Neural cell (in vitro differentiated cells): ENCODE measurements around the gene DNAL4. TPM values are rescaled to one million over a fixed set of nuclear protein-coding genes. Genes with fewer than 3 reads are reported as not detected.

Source experiments
- H2AFZ ChIP-seq: fragments of 200-600, 300-800 bp; sonication (generic), shearing (Covaris generic); 2 replicates; pipeline ENCODE4 v1.6.0; 2014; ENCODE audit warnings: low read depth, mild to moderate bottlenecking, antibody characterized with exemption, low read length, moderate library complexity
- H3F3A ChIP-seq: fragments of 200-600 bp; shearing (Covaris generic); 2 replicates; pipeline ENCODE4 v1.6.1; 2016; ENCODE audit warnings: mild to moderate bottlenecking, moderate library complexity, mixed read lengths, antibody characterized with exemption, low read length; ENCODE audit not compliant: insufficient read depth, poor library complexity, severe bottlenecking
- H3K27ac ChIP-seq: fragments of 200-600, 300-800 bp; sonication (generic), shearing (Covaris generic); 2 replicates; pipeline ENCODE4 v1.5.1; 2014; ENCODE audit warnings: mild to moderate bottlenecking, low read length, moderate library complexity
- H3K27me3 ChIP-seq: fragments of 300-800, 200-600 bp; sonication (generic), shearing (Covaris generic); 2 replicates; pipeline ENCODE4 v1.6.0; 2014; ENCODE audit warnings: mild to moderate bottlenecking, low read depth, low read length, moderate library complexity; ENCODE audit not compliant: insufficient read depth
- H3K36me3 ChIP-seq: fragments of 300-800, 200-600 bp; sonication (generic), shearing (Covaris generic); 2 replicates; pipeline ENCODE4 v1.5.1; 2014; ENCODE audit warnings: mild to moderate bottlenecking, antibody characterized with exemption, low read length, moderate library complexity; ENCODE audit not compliant: insufficient read depth
- H3K4me2 ChIP-seq: fragments of 300-800, 200-600 bp; sonication (generic), shearing (Covaris generic); 2 replicates; pipeline ENCODE4 v1.6.0; 2014; ENCODE audit warnings: mild to moderate bottlenecking, low read length
- H3K4me3 ChIP-seq: fragments of 300-800, 200-600 bp; sonication (generic), shearing (Covaris generic); 2 replicates; pipeline ENCODE4 v1.5.1; 2014; ENCODE audit warnings: mild to moderate bottlenecking, low read length, moderate library complexity
- H3K79me2 ChIP-seq: fragments of 200-600 bp; shearing (Covaris generic); replicated peaks from 2 replicates; pipeline ENCODE4 v1.6.0; 2014; ENCODE audit warnings: mild to moderate bottlenecking, low read length, moderate library complexity; ENCODE audit not compliant: insufficient read depth
- H3K9ac ChIP-seq: fragments of 300-800, 200-600 bp; sonication (generic), shearing (Covaris generic); 2 replicates; pipeline ENCODE4 v1.6.1; 2016; ENCODE audit warnings: mild to moderate bottlenecking, low read length, mixed read lengths
- H3K9me2 ChIP-seq: fragments of 200-600 bp; shearing (Covaris generic); 2 replicates; pipeline ENCODE4 v1.6.1; 2016; ENCODE audit warnings: mild to moderate bottlenecking, low read length, mixed read lengths; ENCODE audit not compliant: insufficient read depth
- H3K9me3 ChIP-seq: fragments of 200-600, 300-800 bp; sonication (generic), shearing (Covaris generic); 2 replicates; pipeline ENCODE4 v1.6.1; 2016; ENCODE audit warnings: mild to moderate bottlenecking, mixed run types, low read length, moderate library complexity, mixed read lengths
- H4K20me1 ChIP-seq: fragments of 200-600 bp; shearing (Covaris generic); 2 replicates; pipeline ENCODE4 v1.6.1; 2016; ENCODE audit warnings: mild to moderate bottlenecking, mixed run types; ENCODE audit not compliant: insufficient read depth
- EP300 ChIP-seq: fragments of 450-650 bp; conservative IDR thresholded peaks from 2 replicates; pipeline ENCODE4 v1.6.1; 2014; ENCODE audit warnings: antibody characterized with exemption, mild to moderate bottlenecking, moderate library complexity; ENCODE audit not compliant: poor library complexity, severe bottlenecking
- EZH2 ChIP-seq: fragments of 200-600, 300-800 bp; shearing (Covaris generic), sonication (generic); IDR thresholded peaks from 2 replicates; pipeline ENCODE4 v1.6.1; 2014; ENCODE audit warnings: antibody characterized with exemption, low read length, borderline replicate concordance, mild to moderate bottlenecking; ENCODE audit not compliant: insufficient read depth, poor library complexity, severe bottlenecking
- MXI1 ChIP-seq: fragments of 450-650 bp; conservative IDR thresholded peaks from 2 replicates; pipeline ENCODE4 v1.6.1; 2014; ENCODE audit warnings: antibody characterized with exemption, mild to moderate bottlenecking; ENCODE audit not compliant: poor library complexity, severe bottlenecking
- POLR2AphosphoS5 ChIP-seq: IDR thresholded peaks from 2 replicates; pipeline ENCODE4 v1.6.1; 2012
- RAD21 ChIP-seq: fragments of 450-650 bp; conservative IDR thresholded peaks from 2 replicates; pipeline ENCODE4 v1.6.1; 2014; ENCODE audit warnings: antibody characterized with exemption, mild to moderate bottlenecking, moderate library complexity
- REST ChIP-seq: IDR thresholded peaks from 2 replicates; pipeline ENCODE4 v1.6.1; 2012; ENCODE audit warnings: borderline replicate concordance
- SMC3 ChIP-seq: fragments of 450-650 bp; conservative IDR thresholded peaks from 2 replicates; pipeline ENCODE4 v1.6.1; 2014; ENCODE audit warnings: antibody characterized with exemption, mild to moderate bottlenecking, moderate library complexity; ENCODE audit not compliant: poor library complexity
- TAF1 ChIP-seq: IDR thresholded peaks from 2 replicates; pipeline ENCODE4 v1.6.1; 2012; ENCODE audit warnings: low read depth
- polyA plus RNA-seq: library from polyadenylated mRNA; depleted of rRNA; stranded (reverse); fragments of >200 nt; gene quantifications from 2 replicates; pipeline ENCODE4 v1.2.3, GENCODE V29; 2014
- TF ChIP-seq, protein P1 (sequence below): fragments of 450-650 bp; IDR thresholded peaks from 2 replicates; pipeline ENCODE4 v1.5.1; 2014; ENCODE audit warnings: antibody characterized with exemption, mild to moderate bottlenecking, moderate library complexity; ENCODE audit not compliant: poor library complexity, severe bottlenecking

DNAL4 gene
- polyA plus RNA-seq, 1 donor from 2014 or later, result 95.0 TPM

GRCh38 chr22:38750104-38750503 is 43.8 kb downstream of the DNAL4 start:
- H3K4me3 ChIP-seq, result no peak overlapping the region
- H3K4me2 ChIP-seq, result no peak overlapping the region
- no peak overlapping the region for H3K27ac ChIP-seq
- H3K9me2 ChIP-seq, result no peaks in the 10 kb centered on the region
- peaks cover 22% of the 10 kb centered on the region for H3K79me2 ChIP-seq
- H4K20me1 ChIP-seq, result no peaks in the 10 kb centered on the region
- H2AFZ ChIP-seq, result no peak overlapping the region
- H3K9me3 ChIP-seq, result no peaks in the 10 kb centered on the region
- no peaks in the 10 kb centered on the region for H3F3A ChIP-seq
- no peaks in the 10 kb centered on the region for H3K27me3 ChIP-seq
- H3K36me3 ChIP-seq, result no peaks in the 10 kb centered on the region
- no peak for TF ChIP-seq EZH2
- no peak for TF ChIP-seq MXI1
- TF ChIP-seq EP300, result no peak
- TF ChIP-seq, protein P1, sequence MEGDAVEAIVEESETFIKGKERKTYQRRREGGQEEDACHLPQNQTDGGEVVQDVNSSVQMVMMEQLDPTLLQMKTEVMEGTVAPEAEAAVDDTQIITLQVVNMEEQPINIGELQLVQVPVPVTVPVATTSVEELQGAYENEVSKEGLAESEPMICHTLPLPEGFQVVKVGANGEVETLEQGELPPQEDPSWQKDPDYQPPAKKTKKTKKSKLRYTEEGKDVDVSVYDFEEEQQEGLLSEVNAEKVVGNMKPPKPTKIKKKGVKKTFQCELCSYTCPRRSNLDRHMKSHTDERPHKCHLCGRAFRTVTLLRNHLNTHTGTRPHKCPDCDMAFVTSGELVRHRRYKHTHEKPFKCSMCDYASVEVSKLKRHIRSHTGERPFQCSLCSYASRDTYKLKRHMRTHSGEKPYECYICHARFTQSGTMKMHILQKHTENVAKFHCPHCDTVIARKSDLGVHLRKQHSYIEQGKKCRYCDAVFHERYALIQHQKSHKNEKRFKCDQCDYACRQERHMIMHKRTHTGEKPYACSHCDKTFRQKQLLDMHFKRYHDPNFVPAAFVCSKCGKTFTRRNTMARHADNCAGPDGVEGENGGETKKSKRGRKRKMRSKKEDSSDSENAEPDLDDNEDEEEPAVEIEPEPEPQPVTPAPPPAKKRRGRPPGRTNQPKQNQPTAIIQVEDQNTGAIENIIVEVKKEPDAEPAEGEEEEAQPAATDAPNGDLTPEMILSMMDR, result no peak
- no peak for TF ChIP-seq RAD21
- no peak overlapping the region for H3K9ac ChIP-seq

- Histone ChIP-seq H2AFZ (no peak overlapping the region), H3K36me3 (no peaks in the 10 kb centered on the region)
Measured at GRCh38 chr22:38748487-38749136, 45.3 kb downstream of the DNAL4 start.

More at GRCh38 chr22:38748487-38749136, 45.3 kb downstream of the DNAL4 start:
- Histone ChIP-seq H3K27ac (no peak overlapping the region), H3K27me3 (no peaks in the 10 kb centered on the region), H3F3A (no peaks in the 10 kb centered on the region), H3K9me2 (no peaks in the 10 kb centered on the region), H3K79me2 (peaks cover 7% of the 10 kb centered on the region), H3K4me3 (no peak overlapping the region), H3K4me2 (no peak overlapping the region), H3K9me3 (no peaks in the 10 kb centered on the region), H3K9ac (no peak overlapping the region), H4K20me1 (no peaks in the 10 kb centered on the region)
- TF ChIP-seq RAD21 (no peak), SMC3 (no peak), REST (no peak), EP300 (no peak), TAF1 (no peak), MXI1 (no peak), POLR2AphosphoS5 (no peak), EZH2 (no peak)
- TF ChIP-seq, protein P1, result no peak
